ENCODE measurements around the gene DENND2D. TPM values are rescaled to one million over a fixed set of nuclear protein-coding genes. Genes with fewer than 3 reads are reported as not detected.

The DENND2D gene
- total and polyA plus RNA-seq, 10 of the 15 experiments (the other 5 are each of a cell fraction or from before 2014, with no cell fraction given), result 149 to 375 (median 172) TPM

GRCh38 chr1:111196213-111196612 is 4.2 kb downstream of the DENND2D start:
- 63% methylated on average over 2 of the region's 2 CpGs for WGBS (ENCODE audit: insufficient coverage, insufficient replicate concordance, low lambda C conversion rate, missing lambda C conversion rate)
- H3K27ac ChIP-seq (ENCODE audit: control insufficient read depth, insufficient read depth), result peak overlapping the region; percentile 92
- DNase-seq (ENCODE audit: low read depth, low spot score), result no peak
- peak overlapping the region; percentile 99 for H3K4me2 ChIP-seq (ENCODE audit: control insufficient read depth, insufficient read depth)
- ATAC-seq, result no peak
- H4K20me1 ChIP-seq (ENCODE audit: control insufficient read depth, insufficient read depth), result no peaks in the 10 kb centered on the region
- no TSS peak for BruUV-seq (replicated peaks)
- ChIA-PET RAD21 (ENCODE audit: unreplicated experiment) (interaction anchor here (1.3 to 15.0 kb wide), 7 partner anchors 14 to 165 kb away, joined by 3 to 542 read pairs (median 6); no protein-coding TSS in a partner anchor), SMC1A (ENCODE audit: uncharacterized antibody, unreplicated experiment) (interaction anchor here (0.8 to 8.7 kb wide), 15 partner anchors 11 to 204 kb away, joined by 3 to 284 read pairs (median 6); no protein-coding TSS in a partner anchor), CTCF (interaction anchor here (0.8 to 14.9 kb wide), 12 partner anchors 12 to 204 kb away, joined by 3 to 239 read pairs (median 4); no protein-coding TSS in a partner anchor), POLR2A (interaction anchor here (0.7 to 12.8 kb wide), 8 partner anchors 9 to 65 kb away, joined by 3 to 371 read pairs (median 8); partner anchors contain the start of genes CEPT1 and DRAM2)
- H3K9me3 ChIP-seq (replicated peaks; ENCODE audit: control insufficient read depth, insufficient read depth, low read length), result no peaks in the 10 kb centered on the region
- no peak overlapping the region for H2AFZ ChIP-seq (ENCODE audit: control insufficient read depth, low read depth, low read length)
- peak overlapping the region; percentile 93 for H3K9ac ChIP-seq (ENCODE audit: control insufficient read depth, insufficient read depth, low read length)
- intact Hi-C loops (cut with micrococcal nuclease; ENCODE audit: unreplicated experiment) (loop anchor here (5.0 kb wide), 1 partner anchor 164 kb away; no protein-coding TSS in a partner anchor), in situ Hi-C loops (cut with MboI) (no loop called here)
- peak overlapping the region; percentile 73 for H3K4me3 ChIP-seq
- H3K27me3 ChIP-seq (replicated peaks in 1 of 2; ENCODE audit: control insufficient read depth in 2 of 2, insufficient read depth in 2 of 2, low read length in 1 of 2), result no peaks in the 10 kb centered on the region
- peaks cover 37% of the 10 kb centered on the region for H3K4me1 ChIP-seq (ENCODE audit: control insufficient read depth, insufficient read depth, low read length)
- peaks cover 20 to 34% of the 10 kb centered on the region in 2 experiments; a peak in 3 of 4 replicates for H3K36me3 ChIP-seq (ENCODE audit: control insufficient read depth in 2 of 2, insufficient read depth in 2 of 2, low read length in 1 of 2)
- FAIRE-seq, result no peak
- peaks cover 94% of the 10 kb centered on the region for H3K79me2 ChIP-seq (ENCODE audit: control insufficient read depth, insufficient read depth, low read length)
- TF ChIP-seq CBX5 (IDR thresholded peaks at IDR 0.05; ENCODE audit: low read depth), result no peak
- no peak for TF ChIP-seq PAX8 (IDR thresholded peaks at IDR 0.05)
- TF ChIP-seq KAT2A (conservative IDR thresholded peaks at IDR 0.05; ENCODE audit: control insufficient read depth, low read depth, low read length), result no peak
- 0 out of 2 replicates have a peak, but pooled peaks have one; percentile 54 for TF ChIP-seq WRNIP1 (IDR thresholded peaks at IDR 0.05; ENCODE audit: borderline replicate concordance, low read depth, low read length)
- TF ChIP-seq CUX1 (IDR thresholded peaks at IDR 0.05; ENCODE audit: insufficient replicate concordance, low read depth, low read length), result no peak
- no peak for TF ChIP-seq HCFC1 (IDR thresholded peaks at IDR 0.05; ENCODE audit: low read length)
- TF ChIP-seq ZNF207 (IDR thresholded peaks at IDR 0.05; ENCODE audit: borderline replicate concordance), result no peak
- no peak for TF ChIP-seq ESRRA (IDR thresholded peaks at IDR 0.05; ENCODE audit: low read length)
- no peak for TF ChIP-seq TBL1XR1 (IDR thresholded peaks at IDR 0.05; ENCODE audit: low read depth, low read length)
- TF ChIP-seq ZNF24 (IDR thresholded peaks at IDR 0.05), result no peak
- TF ChIP-seq IRF5 (IDR thresholded peaks at IDR 0.05; ENCODE audit: borderline replicate concordance), result no peak
- TF ChIP-seq NKRF (conservative IDR thresholded peaks at IDR 0.05), result no peak
- TF ChIP-seq HDAC2 (IDR thresholded peaks at IDR 0.05), result no peak
- TF ChIP-seq PML (IDR thresholded peaks at IDR 0.05; ENCODE audit: low read length), result no peak
- TF ChIP-seq ATF3 (IDR thresholded peaks at IDR 0.05; ENCODE audit: borderline replicate concordance, extremely low read depth, low read depth, low read length), result no peak
- TF ChIP-seq NR2F1 (conservative IDR thresholded peaks at IDR 0.05), result 0 out of 2 replicates have a peak, but pooled peaks have one; percentile 26
- TF ChIP-seq RFX5 (IDR thresholded peaks at IDR 0.05; ENCODE audit: low read depth, low read length), result no peak
